Uterus (tissue), 2 donors: ENCODE data around the gene KIAA1328.

Experiments
- CTCF ChIP-seq, 4 experiments: fragments of 200-600 bp in 2 of 4; fragments of 450-650 bp in 2 of 4; sonication (generic) in 2 of 4; IDR thresholded peaks; one replicate each; pipeline ENCODE4 v1.5.1; 2016 to 2019; ENCODE audit warnings: antibody characterized with exemption in 4 of 4, mild to moderate bottlenecking in 2 of 4, moderate library complexity in 1 of 4
- POLR2A ChIP-seq, 2 donors: fragments of 450-650 bp; IDR thresholded peaks; one replicate each; pipeline ENCODE4 v1.6.1; 2016; ENCODE audit warnings: antibody characterized with exemption in 2 of 2, mild to moderate bottlenecking in 1 of 2, moderate library complexity in 1 of 2

- TF ChIP-seq POLR2A (IDR thresholded peaks at IDR 0.05) (no peak), CTCF (IDR thresholded peaks at IDR 0.05) (no peak)
Measured at GRCh38 chr18:37166491-37166890, 337.6 kb downstream of the KIAA1328 start.
